Activated naive CD4-positive, alpha-beta T cell treated with anti-CD3 and anti-CD28 coated beads, Interleukin-2, amount 10 ng/mL, durations not matched to agents 7 days and 5 days (primary cell): ENCODE data around the gene CARM1.

ENCODE experiments used
- CTCF ChIA-PET: fragments of 350-600 bp; sonication (Branson Sonifier 250); formaldehyde crosslinking; loops from one replicate; lab custom pipeline; 2021; ENCODE audit warnings: antibody characterized with exemption; lab: Charles Lee
- DNase-seq: peaks from one replicate; pipeline ENCODE4 v3.0.0-alpha.2; 2020
- H3K27ac Mint-ChIP-seq: one replicate; pipeline ENCODE4 v1.8.0; 2021; ENCODE audit warnings: mild to moderate bottlenecking, moderate library complexity, mixed read lengths
- H3K27me3 Mint-ChIP-seq: one replicate; pipeline ENCODE4 v1.8.0; 2021; ENCODE audit warnings: mild to moderate bottlenecking, mixed read lengths
- H3K36me3 Mint-ChIP-seq: one replicate; pipeline ENCODE4 v1.8.0; 2021; ENCODE audit warnings: mixed read lengths
- H3K4me1 Mint-ChIP-seq: one replicate; pipeline ENCODE4 v1.8.0; 2021; ENCODE audit warnings: mixed read lengths
- H3K4me3 Mint-ChIP-seq: one replicate; pipeline ENCODE4 v1.8.0; 2021; ENCODE audit warnings: mild to moderate bottlenecking, moderate library complexity, mixed read lengths
- H3K9me3 Mint-ChIP-seq: one replicate; pipeline ENCODE4 v1.8.0; 2021; ENCODE audit warnings: mixed read lengths

Gene CARM1

DNA sequence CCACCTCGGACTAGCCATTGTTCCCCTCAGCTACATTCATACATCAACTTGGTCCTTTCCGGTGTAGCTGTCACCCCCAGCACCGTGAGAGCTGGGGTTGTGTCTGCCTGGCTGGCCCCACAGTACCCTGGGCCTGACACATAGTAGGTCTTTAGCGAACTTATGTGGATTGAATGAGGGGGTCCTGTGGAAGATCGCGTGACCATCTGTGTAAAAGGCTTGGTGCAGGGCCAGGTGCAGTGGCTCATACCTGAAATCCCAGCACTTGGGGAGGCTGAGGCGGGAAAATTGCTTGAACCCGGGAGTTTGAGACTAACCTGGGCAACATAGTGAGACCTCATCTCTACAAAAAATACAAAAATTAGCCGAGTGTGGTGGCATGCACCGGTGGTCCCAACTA, 91.5 kb downstream of the CARM1 start:
- Mint-ChIP-seq H3K4me1 (peaks cover 53% of the 10 kb centered on the region), H3K36me3 (peaks cover 5% of the 10 kb centered on the region), H3K27ac (peak overlapping the region; percentile 84), H3K9me3 (no peaks in the 10 kb centered on the region), H3K4me3 (peak overlapping the region; percentile 90), H3K27me3 (no peaks in the 10 kb centered on the region)
- CTCF ChIA-PET, result interaction anchor here (0.7 to 1.1 kb wide), 2 partner anchors 13 to 58 kb away, joined by 3 read pairs; no protein-coding TSS in a partner anchor
- DNase-seq, result no peak

DNA sequence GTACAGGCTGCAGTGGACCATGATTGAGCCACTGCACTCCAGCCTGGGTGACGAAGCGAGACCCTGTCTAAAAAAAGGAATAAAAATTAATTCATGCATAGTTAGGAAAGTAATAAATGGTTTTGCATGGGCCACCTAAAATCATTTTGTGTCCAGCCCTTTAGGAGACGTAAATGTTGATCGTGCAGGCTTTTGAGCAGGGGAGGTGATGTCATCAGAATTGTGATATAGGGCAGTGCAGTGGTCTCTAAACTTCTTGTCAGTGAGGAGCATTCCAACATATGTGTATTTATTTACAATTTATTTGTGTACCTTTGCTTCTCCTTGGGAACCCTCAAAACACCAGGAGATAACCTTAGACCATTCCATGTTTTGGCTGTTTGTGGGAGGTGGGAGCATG, 92.5 kb downstream of the CARM1 start:
- peak overlapping the region; percentile 90 for H3K4me3 Mint-ChIP-seq
- H3K27ac Mint-ChIP-seq, result peak overlapping the region; percentile 84
- CTCF ChIA-PET, result interaction anchor here (0.6 kb wide), 1 partner anchor 23 kb away, joined by 4 read pairs; no protein-coding TSS in a partner anchor
- H3K27me3 Mint-ChIP-seq, result no peaks in the 10 kb centered on the region
- DNase-seq, result no peak
- peaks cover 59% of the 10 kb centered on the region for H3K4me1 Mint-ChIP-seq
- H3K36me3 Mint-ChIP-seq, result peaks cover 5% of the 10 kb centered on the region
- no peaks in the 10 kb centered on the region for H3K9me3 Mint-ChIP-seq

GRCh38 chr19:10964903-10965302, 93.5 kb downstream of the CARM1 start:
- H3K27me3 Mint-ChIP-seq, result no peaks in the 10 kb centered on the region
- H3K4me1 Mint-ChIP-seq, result peaks cover 58% of the 10 kb centered on the region
- no peak for DNase-seq
- H3K9me3 Mint-ChIP-seq, result no peaks in the 10 kb centered on the region
- no peak overlapping the region for H3K27ac Mint-ChIP-seq
- H3K36me3 Mint-ChIP-seq, result peaks cover 5% of the 10 kb centered on the region
- CTCF ChIA-PET, result interaction anchor here (0.9 kb wide), 1 partner anchor 10 kb away, joined by 5 read pairs; no protein-coding TSS in a partner anchor
- H3K4me3 Mint-ChIP-seq, result no peak overlapping the region

GRCh38 chr19:10965398-10965797, 94.0 kb downstream of the CARM1 start:
- Mint-ChIP-seq H3K27ac (no peak overlapping the region), H3K4me1 (peaks cover 55% of the 10 kb centered on the region)
- CTCF ChIA-PET, result interaction anchor here (0.9 to 2.2 kb wide), 2 partner anchors 11 to 24 kb away, joined by 5 to 7 read pairs; no protein-coding TSS in a partner anchor

DNA sequence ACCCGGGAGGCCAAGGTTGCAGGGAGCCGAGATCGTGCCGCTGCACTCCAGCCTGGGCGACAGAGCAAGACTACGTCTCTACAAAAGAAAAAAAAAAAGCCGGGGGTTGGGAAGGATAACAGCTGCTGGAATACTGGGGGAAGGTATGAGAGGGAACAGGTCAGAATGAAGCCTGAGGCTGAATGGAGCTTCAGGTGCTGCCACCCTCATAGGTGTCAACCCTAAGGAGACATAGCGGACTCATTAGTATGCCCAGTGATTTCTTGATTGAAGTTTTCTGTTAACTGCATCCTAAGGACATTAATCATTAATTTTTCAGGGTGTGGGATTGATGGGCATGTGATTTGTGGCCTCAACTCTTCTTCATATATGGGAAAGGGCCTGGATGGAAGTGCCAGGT, 95.5 kb downstream of the CARM1 start:
- CTCF ChIA-PET, result interaction anchor here (0.6 to 2.2 kb wide), 2 partner anchors 25 to 163 kb away, joined by 3 to 7 read pairs; no protein-coding TSS in a partner anchor
- Mint-ChIP-seq H3K27ac (no peak overlapping the region), H3K9me3 (no peaks in the 10 kb centered on the region), H3K36me3 (peaks cover 5% of the 10 kb centered on the region), H3K4me3 (no peak overlapping the region), H3K4me1 (peaks cover 52% of the 10 kb centered on the region), H3K27me3 (no peaks in the 10 kb centered on the region)
- DNase-seq, result no peak

More at GRCh38 chr19:10965398-10965797, 94.0 kb downstream of the CARM1 start:
- Mint-ChIP-seq H3K27me3 (no peaks in the 10 kb centered on the region), H3K4me3 (no peak overlapping the region), H3K36me3 (peaks cover 5% of the 10 kb centered on the region), H3K9me3 (no peaks in the 10 kb centered on the region)
- DNase-seq, result no peak

GRCh38 chr19:10968527-10969135, 97.3 kb downstream of the CARM1 start:
- Mint-ChIP-seq H3K4me3 (no peak overlapping the region), H3K27ac (no peak overlapping the region), H3K27me3 (no peaks in the 10 kb centered on the region), H3K36me3 (peaks cover 4% of the 10 kb centered on the region), H3K4me1 (peaks cover 36% of the 10 kb centered on the region), H3K9me3 (no peaks in the 10 kb centered on the region)
- CTCF ChIA-PET, result no interaction called here
- DNase-seq, result no peak

GRCh38 chr19:10971107-10971726, 99.9 kb downstream of the CARM1 start:
- H3K27ac Mint-ChIP-seq, result no peak overlapping the region
- peaks cover 28% of the 10 kb centered on the region for H3K4me1 Mint-ChIP-seq
- DNase-seq, result no peak
- H3K27me3 Mint-ChIP-seq, result no peaks in the 10 kb centered on the region
- CTCF ChIA-PET, result interaction anchor here (1.2 kb wide), 1 partner anchor 34 kb away, joined by 3 read pairs; no protein-coding TSS in a partner anchor
- H3K4me3 Mint-ChIP-seq, result no peak overlapping the region
- no peaks in the 10 kb centered on the region for H3K9me3 Mint-ChIP-seq
- H3K36me3 Mint-ChIP-seq, result peaks cover 1% of the 10 kb centered on the region
